ENCODE results near the gene ZNF701.

DNA sequence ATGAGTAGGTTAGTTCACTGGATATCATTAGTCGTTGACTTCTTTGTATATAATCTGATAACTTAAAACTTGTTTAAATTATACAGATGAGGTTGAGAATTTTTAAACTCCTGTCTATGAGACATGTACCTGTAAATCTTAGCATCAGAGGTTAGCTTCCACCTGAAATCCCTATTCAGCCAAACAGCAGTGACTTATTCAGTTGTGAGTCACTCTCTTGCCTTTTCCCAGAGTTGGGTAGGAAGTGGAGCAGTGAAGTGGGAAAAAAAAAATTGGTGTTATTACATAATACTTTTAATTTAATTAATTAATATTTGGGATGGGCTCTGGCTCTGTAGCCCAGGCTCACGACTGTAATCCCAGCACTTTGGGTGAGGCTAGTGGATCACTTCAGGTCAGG is 32.9 kb downstream of the ZNF701 start:
- TF ChIP-seq, protein P1, sequence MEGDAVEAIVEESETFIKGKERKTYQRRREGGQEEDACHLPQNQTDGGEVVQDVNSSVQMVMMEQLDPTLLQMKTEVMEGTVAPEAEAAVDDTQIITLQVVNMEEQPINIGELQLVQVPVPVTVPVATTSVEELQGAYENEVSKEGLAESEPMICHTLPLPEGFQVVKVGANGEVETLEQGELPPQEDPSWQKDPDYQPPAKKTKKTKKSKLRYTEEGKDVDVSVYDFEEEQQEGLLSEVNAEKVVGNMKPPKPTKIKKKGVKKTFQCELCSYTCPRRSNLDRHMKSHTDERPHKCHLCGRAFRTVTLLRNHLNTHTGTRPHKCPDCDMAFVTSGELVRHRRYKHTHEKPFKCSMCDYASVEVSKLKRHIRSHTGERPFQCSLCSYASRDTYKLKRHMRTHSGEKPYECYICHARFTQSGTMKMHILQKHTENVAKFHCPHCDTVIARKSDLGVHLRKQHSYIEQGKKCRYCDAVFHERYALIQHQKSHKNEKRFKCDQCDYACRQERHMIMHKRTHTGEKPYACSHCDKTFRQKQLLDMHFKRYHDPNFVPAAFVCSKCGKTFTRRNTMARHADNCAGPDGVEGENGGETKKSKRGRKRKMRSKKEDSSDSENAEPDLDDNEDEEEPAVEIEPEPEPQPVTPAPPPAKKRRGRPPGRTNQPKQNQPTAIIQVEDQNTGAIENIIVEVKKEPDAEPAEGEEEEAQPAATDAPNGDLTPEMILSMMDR (IDR thresholded peaks at IDR 0.05) = no peak
- TF ChIP-seq POLR2A (IDR thresholded peaks at IDR 0.05) = no peak
- no peak for TF ChIP-seq EP300 (IDR thresholded peaks at IDR 0.05)
- no peak for TF ChIP-seq POLR2AphosphoS5 (IDR thresholded peaks at IDR 0.05)

Data from stomach (tissue), 4 donors.